K562 (cell line): Measurements from ENCODE around the gene CARMIL1. TPM values are rescaled to one million over a fixed set of nuclear protein-coding genes. Genes with fewer than 3 reads are reported as not detected.

Experiments
- ATAC-seq: fragments of 200-7000 bp; cut with Tn5 transposase; 3 replicates; pipeline ENCODE4 v1.9.1; 2020; ENCODE audit warnings: moderate library complexity
- BruUV-seq: library from RNA; stranded (reverse); fragments of 400-500 nt; replicated peaks from 2 replicates; lab custom pipeline; 2021; lab: Mats Ljungman, UMichigan
- CTCF ChIA-PET: fragments of 300-600 bp; formaldehyde crosslinking; extraction: SDS; loops from one replicate; lab custom pipeline; 2021; ENCODE audit warnings: low intra/inter-chr PET ratio; lab: Yijun Ruan, JAX
- POLR2A ChIA-PET: fragments of 300-600, 350-650 bp; sonication (Branson Sonifier 250); formaldehyde crosslinking; extraction: SDS; loops from one replicate; lab custom pipeline; 2021; ENCODE audit warnings: antibody characterized with exemption, inconsistent platforms; lab: Yijun Ruan, JAX
- DNase-seq, 4 experiments: peaks; one replicate each; pipeline versions ENCODE4 v3.0.0 to v3.0.0-alpha.2; 2011 to 2018; ENCODE audit warnings: low spot score in 3 of 4, mixed read lengths in 3 of 4; ENCODE audit errors: extremely low read depth in 1 of 4
- FAIRE-seq: peaks from 2 replicates; lab custom pipeline; 2011; peaks lifted over from hg19 to GRCh38; lab: Jason Lieb, UNC
- H2AFZ ChIP-seq: 2 replicates; pipeline ENCODE4 v1.6.0; 2011; ENCODE audit warnings: low read depth, low read length, control low read depth, inconsistent platforms
- H3K27ac ChIP-seq: fragments of 200-600 bp; 3 replicates; pipeline ENCODE4 v1.8.0; 2011; ENCODE audit warnings: low read depth, mild to moderate bottlenecking, control low read depth, inconsistent platforms, low read length, moderate library complexity, mixed read lengths; ENCODE audit errors: extremely low read depth
- H3K27me3 ChIP-seq, 2 experiments: fragments of 300-600 bp in 1 of 2; 2 replicates in 1 of 2; 3 replicates in 1 of 2; pipeline versions ENCODE4 v1.6.0 to v1.8.0; 2011; ENCODE audit warnings: inconsistent platforms in 2 of 2, low read length in 2 of 2, mild to moderate bottlenecking in 1 of 2, mixed read lengths in 1 of 2, moderate library complexity in 1 of 2; ENCODE audit not compliant: control insufficient read depth in 2 of 2, insufficient read depth in 2 of 2
- H3K36me3 ChIP-seq: fragments of 300-600 bp; 3 replicates; pipeline ENCODE4 v1.8.0; 2011; ENCODE audit warnings: mild to moderate bottlenecking, low read length, inconsistent platforms; ENCODE audit not compliant: control insufficient read depth, insufficient read depth
- H3K4me1 ChIP-seq, 2 experiments: fragments of 200-600 bp in 1 of 2; replicated peaks in 1 of 2; 2 replicates in 1 of 2; 3 replicates in 1 of 2; pipeline versions ENCODE4 v1.5.1 to v1.8.0; 2011; ENCODE audit warnings: inconsistent platforms in 2 of 2, low read length in 2 of 2, mild to moderate bottlenecking in 1 of 2, mixed read lengths in 1 of 2, moderate library complexity in 1 of 2; ENCODE audit not compliant: control insufficient read depth in 2 of 2, insufficient read depth in 2 of 2
- H3K4me2 ChIP-seq: 2 replicates; pipeline ENCODE4 v1.6.1; 2011; ENCODE audit warnings: low read length, control low read depth, inconsistent platforms, mixed read lengths; ENCODE audit not compliant: insufficient read depth
- H3K4me3 ChIP-seq: fragments of 200-600 bp; sonication (generic), shearing (Covaris generic); 2 replicates; pipeline ENCODE4 v1.5.1; 2016; ENCODE audit warnings: control low read depth, inconsistent platforms
- H3K79me2 ChIP-seq: fragments of 200-600 bp; 3 replicates; pipeline ENCODE4 v1.8.0; 2011; ENCODE audit warnings: low read length, inconsistent platforms; ENCODE audit not compliant: control insufficient read depth, insufficient read depth
- H3K9ac ChIP-seq, 2 experiments: 2 replicates each; pipeline versions ENCODE4 v1.6.0 to v1.6.1; 2011; ENCODE audit warnings: low read depth in 2 of 2, low read length in 2 of 2, control low read depth in 1 of 2, inconsistent platforms in 1 of 2, mild to moderate bottlenecking in 1 of 2, mixed read lengths in 1 of 2; ENCODE audit not compliant: insufficient read depth in 1 of 2
- H3K9me1 ChIP-seq: one replicate; pipeline ENCODE4 v1.6.0; 2011; ENCODE audit warnings: inconsistent platforms, mild to moderate bottlenecking, low read length, moderate library complexity; ENCODE audit not compliant: control insufficient read depth, insufficient read depth
- H3K9me3 ChIP-seq: replicated peaks from 2 replicates; pipeline ENCODE4 v1.5.1; 2011; ENCODE audit warnings: low read depth, low read length, inconsistent platforms; ENCODE audit not compliant: control insufficient read depth, insufficient read depth
- H4K20me1 ChIP-seq: replicated peaks from 2 replicates; pipeline ENCODE4 v1.6.1; 2011; ENCODE audit warnings: low read length, inconsistent platforms, mixed read lengths; ENCODE audit not compliant: control insufficient read depth, insufficient read depth
- ATF4 ChIP-seq: fragments of 450-650 bp; formaldehyde crosslinking; IDR thresholded peaks from 2 replicates; pipeline ENCODE4 v1.4.0; 2022; ENCODE audit warnings: mild to moderate bottlenecking, moderate library complexity
- CBFB ChIP-seq: sonication (generic); formaldehyde crosslinking; IDR thresholded peaks from 2 replicates; pipeline ENCODE4 v1.4.0; 2020; ENCODE audit warnings: mild to moderate bottlenecking, missing genetic modification reagents
- E2F6 ChIP-seq, 2 experiments: IDR thresholded peaks; 2 replicates each; pipeline ENCODE4 v1.6.1; 2011; ENCODE audit warnings: borderline replicate concordance in 1 of 2, control low read depth in 1 of 2, low read depth in 1 of 2, low read length in 1 of 2, mild to moderate bottlenecking in 1 of 2, mixed read lengths in 1 of 2, moderate library complexity in 1 of 2; ENCODE audit not compliant: insufficient read depth in 1 of 2, insufficient read length in 1 of 2, poor library complexity in 1 of 2, severe bottlenecking in 1 of 2; ENCODE audit errors: extremely low read depth in 1 of 2
- ELF4 ChIP-seq: fragments of 450-650 bp; formaldehyde crosslinking; IDR thresholded peaks from 2 replicates; pipeline ENCODE4 v1.4.0; 2022; ENCODE audit warnings: missing genetic modification characterization
- FOS ChIP-seq: IDR thresholded peaks from 3 replicates; pipeline ENCODE4 v1.6.1; 2011; ENCODE audit not compliant: insufficient read length; ENCODE audit errors: extremely low read depth
- HES1 ChIP-seq: fragments of 450-650 bp; IDR thresholded peaks from 2 replicates; pipeline ENCODE4 v1.6.1; 2016; ENCODE audit warnings: low read depth, mild to moderate bottlenecking, moderate library complexity
- HSF4 ChIP-seq: fragments of 250-450 bp; sonication (Bioruptor Pico); IDR thresholded peaks from 2 replicates; pipeline ENCODE4 v2.1.2; 2022; ENCODE audit warnings: mild to moderate bottlenecking, moderate library complexity, borderline replicate concordance
- MXI1 ChIP-seq: IDR thresholded peaks from 2 replicates; pipeline ENCODE4 v1.6.1; 2011; ENCODE audit warnings: low read depth, mild to moderate bottlenecking, improper control_type of control experiment, low read length
- PCBP2 ChIP-seq: fragments of 200-400 bp; formaldehyde crosslinking; IDR thresholded peaks from 2 replicates; pipeline ENCODE4 v1.6.1; 2018; ENCODE audit warnings: low read length, low read depth, mild to moderate bottlenecking, moderate library complexity; ENCODE audit not compliant: poor library complexity, severe bottlenecking
- PYGO2 ChIP-seq: fragments of 450-650 bp; IDR thresholded peaks from 2 replicates; pipeline ENCODE4 v1.6.1; 2016; ENCODE audit warnings: mild to moderate bottlenecking, missing genetic modification characterization, moderate library complexity, missing compliant biosample characterization
- RBM39 ChIP-seq: fragments of 200-400 bp; formaldehyde crosslinking; optimal IDR thresholded peaks from 2 replicates; pipeline ENCODE3; 2018; ENCODE audit warnings: low read depth, low read length
- SNRNP70 ChIP-seq: fragments of 200-400 bp; formaldehyde crosslinking; optimal IDR thresholded peaks from 2 replicates; pipeline ENCODE3; 2017; ENCODE audit warnings: low read depth, low read length
- SP1 ChIP-seq: sonication (generic); formaldehyde crosslinking; IDR thresholded peaks from 2 replicates; pipeline ENCODE4 v1.8.1; 2022; ENCODE audit warnings: mild to moderate bottlenecking, missing genetic modification reagents
- SRF ChIP-seq, 2 experiments: fragments of 250-450, 450-650 bp in 1 of 2; sonication (Bioruptor Pico) in 1 of 2; sonication (generic) in 1 of 2; formaldehyde crosslinking; IDR thresholded peaks; 2 replicates each; pipeline versions ENCODE4 v1.5.0 to v1.5.1; 2020 to 2022; ENCODE audit warnings: mild to moderate bottlenecking in 1 of 2, missing genetic modification reagents in 1 of 2
- SRSF1 ChIP-seq: fragments of 200-400 bp; formaldehyde crosslinking; IDR thresholded peaks from 2 replicates; pipeline ENCODE4 v1.6.1; 2017; ENCODE audit warnings: mild to moderate bottlenecking, low read depth, low read length, moderate library complexity
- U2AF1 ChIP-seq: fragments of 200-400 bp; formaldehyde crosslinking; optimal IDR thresholded peaks from 2 replicates; pipeline ENCODE3; 2017; ENCODE audit warnings: mild to moderate bottlenecking, low read depth, low read length, moderate library complexity
- ZFP91 ChIP-seq: sonication (generic); formaldehyde crosslinking; IDR thresholded peaks from 2 replicates; pipeline ENCODE4 v1.8.0; 2022; ENCODE audit warnings: mild to moderate bottlenecking, missing genetic modification reagents
- WGBS: fragments of 100-300 bp; shearing (Covaris generic); methylation state at CpG from one replicate; pipeline ENCODE4 v1.1.6; 2016; ENCODE audit warnings: low coverage, mixed read lengths; ENCODE audit not compliant: insufficient coverage; ENCODE audit errors: missing lambda C conversion rate; 5-methylcytosine and 5-hydroxymethylcytosine counted together
- in situ Hi-C: fragments of 300-500 bp; cut with MboI; formaldehyde crosslinking; loops from 4 replicates; pipeline ENCODE4 v1.15.0; 2018; ENCODE audit warnings: inconsistent platforms, mixed read lengths
- intact Hi-C: fragments of 100-400 bp; cut with micrococcal nuclease; formaldehyde crosslinking; loops from 2 replicates; pipeline ENCODE4 v1.14.2; 2022
- polyA plus RNA-seq, 8 experiments: library from polyadenylated mRNA; depleted of rRNA in 4 of 8; stranded (reverse) in 5 of 8; unstranded in 3 of 8; fragments of >200 nt; fragmentation: Nextera tagmentation in 2 of 8; fragmentation: Illumina TruSeq in 1 of 8; extraction: Ambion mirVana in 2 of 8; extraction: Trizol in 1 of 8; gene quantifications; 2 replicates each; pipeline versions ENCODE4 v1.2.1 to v1.2.3, GENCODE V29; 2011 to 2014; ENCODE audit warnings: inconsistent platforms in 1 of 8, missing spikeins in 1 of 8
- total RNA-seq, 7 experiments: library from RNA; depleted of rRNA in 6 of 7; stranded (reverse); fragments of >200 nt in 6 of 7; fragmentation: Illumina TruSeq in 2 of 7; extraction: Trizol in 2 of 7; gene quantifications; 2 replicates each; pipeline versions ENCODE4 v1.2.1 to v1.2.3, GENCODE V29; 2011 to 2021; ENCODE audit warnings: low replicate concordance in 1 of 7

Gene CARMIL1
- total and polyA plus RNA-seq, 9 of the 15 experiments (the other 6 are each of a cell fraction or from before 2014, with no cell fraction given), result 0.04 to 0.32 (median 0.10) TPM; not detected in 1

- TF ChIP-seq ATF4 (no peak), SNRNP70 (no peak), MXI1 (no peak), CBFB (CRISPR knock-in tag) (no peak), HSF4 (CRISPR knock-in tag) (no peak), SP1 (CRISPR knock-in tag) (no peak)
Observed at GRCh38 chr6:25407431-25407830, 128.3 kb downstream of the CARMIL1 start (continued).

GRCh38 chr6:25410102-25410501, 130.9 kb downstream of the CARMIL1 start:
- no peak overlapping the region for H3K4me2 ChIP-seq
- H4K20me1 ChIP-seq, result no peaks in the 10 kb centered on the region
- TF ChIP-seq PYGO2 (tag) (no peak), HES1 (no peak), FOS (no peak), PCBP2 (no peak), ELF4 (no peak), SRF (CRISPR knock-in tag; IDR thresholded peaks at IDR 0.05) (no peak), SRSF1 (no peak), E2F6 (IDR thresholded peaks at IDR 0.05; ENCODE audit: borderline replicate concordance in 1 of 2, extremely low read depth in 1 of 2, insufficient read depth in 1 of 2, insufficient read length in 1 of 2, low read depth in 1 of 2, low read length in 1 of 2, poor library complexity in 1 of 2, severe bottlenecking in 1 of 2) (no peak), ZFP91 (no peak), U2AF1 (no peak), RBM39 (no peak)

More at GRCh38 chr6:25410102-25410501, 130.9 kb downstream of the CARMIL1 start:
- no peaks in the 10 kb centered on the region for H3K9me3 ChIP-seq
- BruUV-seq, result no TSS peak
- H3K9ac ChIP-seq, result no peak overlapping the region
- H3K36me3 ChIP-seq, result no peaks in the 10 kb centered on the region
- no peak overlapping the region for H3K27ac ChIP-seq
- no peaks in the 10 kb centered on the region for H3K4me1 ChIP-seq
- ATAC-seq (no peak), DNase-seq (no peak), FAIRE-seq (no peak)
- H3K4me3 ChIP-seq, result no peak overlapping the region
- CTCF ChIA-PET, result no interaction called here
- POLR2A ChIA-PET, result no interaction called here
- H3K79me2 ChIP-seq, result no peaks in the 10 kb centered on the region
- H2AFZ ChIP-seq, result no peak overlapping the region
- intact Hi-C loops (no loop called here), in situ Hi-C loops (no loop called here)
- WGBS, result 0% methylated on average over 1 of the region's 1 CpG
- 0 out of 5 replicates have a peak, but pooled peaks cover 0 to 3% of the 10 kb centered on the region in 2 experiments for H3K27me3 ChIP-seq
- no peaks in the 10 kb centered on the region for H3K9me1 ChIP-seq
